ENCODE results near the gene PLA2G15. TPM values are rescaled to one million over a fixed set of nuclear protein-coding genes. Genes with fewer than 3 reads are reported as not detected.

Gene PLA2G15
- total and polyA plus RNA-seq, 2 of the 13 experiments (the other 11 are each of a cell fraction or from before 2014, with no cell fraction given) = 14.4 to 23.7 TPM

DNA sequence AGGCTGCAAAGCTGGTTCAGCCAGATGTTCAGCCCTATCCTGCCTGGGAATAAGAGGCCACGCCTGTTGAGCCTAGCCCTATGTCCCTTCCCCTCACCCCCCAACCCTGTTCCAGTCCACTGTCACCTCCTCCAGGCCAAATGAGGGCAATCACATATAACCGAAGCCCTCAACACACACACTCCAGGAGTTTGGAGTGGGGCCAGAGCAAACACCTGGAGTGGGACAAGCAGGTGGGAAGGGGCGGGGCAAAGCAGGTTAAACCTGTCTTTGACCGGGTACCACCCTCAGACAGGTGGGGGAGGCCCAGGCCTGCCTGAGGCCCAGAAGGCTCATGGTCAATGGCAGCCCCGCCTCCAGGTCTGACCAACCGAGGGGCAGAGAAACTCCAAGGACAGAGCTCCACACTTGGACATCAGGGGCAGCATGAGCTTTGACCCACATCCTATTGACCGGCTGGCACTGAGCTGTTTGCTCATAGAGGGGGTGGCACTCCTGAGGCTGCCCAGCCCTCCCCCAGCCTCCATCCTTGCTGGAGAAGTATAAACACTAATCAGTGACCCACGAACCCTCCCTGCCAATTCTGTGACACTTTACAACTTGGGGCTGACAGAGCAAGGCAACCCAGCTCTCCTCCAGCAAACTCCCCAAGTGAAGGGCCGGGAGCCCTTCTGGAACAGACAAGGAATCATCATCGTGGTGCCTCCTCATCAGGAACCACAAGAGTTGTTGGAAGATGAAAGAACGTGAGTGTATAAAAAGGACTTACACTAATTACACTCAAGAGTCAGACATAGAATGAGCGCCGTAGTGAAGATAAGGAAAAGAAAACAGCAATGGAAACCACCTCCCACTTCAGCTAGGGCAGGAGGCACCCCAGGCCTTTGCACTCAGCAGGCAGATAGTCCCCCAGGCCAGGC, 10.7 kb upstream of the PLA2G15 start (continued):
- TF ChIP-seq ZNF546 (CRISPR knock-in tag; conservative IDR thresholded peaks at IDR 0.05) (0 out of 2 replicates have a peak, but pooled peaks have one; percentile 41), PCBP1 (IDR thresholded peaks at IDR 0.05; ENCODE audit: borderline replicate concordance, low read depth, low read length) (peak; percentile 79; the same call in 1 of the 2 replicates), MLLT10 (CRISPR knock-in tag; IDR thresholded peaks at IDR 0.05) (no peak), SALL2 (CRISPR knock-in tag; IDR thresholded peaks at IDR 0.05) (0 out of 2 replicates have a peak, but pooled peaks have one; percentile 32), ZNF709 (CRISPR knock-in tag; IDR thresholded peaks at IDR 0.05) (no peak), ZNF329 (CRISPR knock-in tag; IDR thresholded peaks at IDR 0.05; ENCODE audit: low read depth) (no peak), ELF1 (CRISPR knock-in tag; IDR thresholded peaks at IDR 0.05) (no peak), NRL (CRISPR knock-in tag; IDR thresholded peaks at IDR 0.05; ENCODE audit: borderline replicate concordance) (0 out of 2 replicates have a peak, but pooled peaks have one; percentile 34), ZNF431 (CRISPR knock-in tag; IDR thresholded peaks at IDR 0.05; ENCODE audit: borderline replicate concordance, low read depth) (no peak), ZBTB20 (CRISPR knock-in tag; IDR thresholded peaks at IDR 0.05; ENCODE audit: borderline replicate concordance, low read depth) (no peak; the same call in 1 of the 2 replicates), ARNTL (CRISPR knock-in tag; IDR thresholded peaks at IDR 0.05) (peak; percentile 30; the same call in 1 of the 2 replicates), ZNF460 (CRISPR knock-in tag; IDR thresholded peaks at IDR 0.05; ENCODE audit: borderline replicate concordance) (no peak), ZFP36L2 (CRISPR knock-in tag; IDR thresholded peaks at IDR 0.05) (no peak), ZNF17 (CRISPR knock-in tag; IDR thresholded peaks at IDR 0.05) (no peak), TBP (CRISPR knock-in tag; IDR thresholded peaks at IDR 0.05) (no peak), ZNF3 (CRISPR knock-in tag; IDR thresholded peaks at IDR 0.05) (no peak), SMAD1 (CRISPR knock-in tag; IDR thresholded peaks at IDR 0.05; ENCODE audit: borderline replicate concordance, low read depth) (no peak), SMAD9 (CRISPR knock-in tag; IDR thresholded peaks at IDR 0.05) (no peak)
- TF ChIP-seq, protein P1, sequence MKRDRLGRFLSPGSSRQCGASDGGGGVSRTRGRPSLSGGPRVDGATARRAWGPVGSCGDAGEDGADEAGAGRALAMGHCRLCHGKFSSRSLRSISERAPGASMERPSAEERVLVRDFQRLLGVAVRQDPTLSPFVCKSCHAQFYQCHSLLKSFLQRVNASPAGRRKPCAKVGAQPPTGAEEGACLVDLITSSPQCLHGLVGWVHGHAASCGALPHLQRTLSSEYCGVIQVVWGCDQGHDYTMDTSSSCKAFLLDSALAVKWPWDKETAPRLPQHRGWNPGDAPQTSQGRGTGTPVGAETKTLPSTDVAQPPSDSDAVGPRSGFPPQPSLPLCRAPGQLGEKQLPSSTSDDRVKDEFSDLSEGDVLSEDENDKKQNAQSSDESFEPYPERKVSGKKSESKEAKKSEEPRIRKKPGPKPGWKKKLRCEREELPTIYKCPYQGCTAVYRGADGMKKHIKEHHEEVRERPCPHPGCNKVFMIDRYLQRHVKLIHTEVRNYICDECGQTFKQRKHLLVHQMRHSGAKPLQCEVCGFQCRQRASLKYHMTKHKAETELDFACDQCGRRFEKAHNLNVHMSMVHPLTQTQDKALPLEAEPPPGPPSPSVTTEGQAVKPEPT (CRISPR knock-in tag; IDR thresholded peaks at IDR 0.05; ENCODE audit: low read depth) = no peak
- TF ChIP-seq, protein P2, sequence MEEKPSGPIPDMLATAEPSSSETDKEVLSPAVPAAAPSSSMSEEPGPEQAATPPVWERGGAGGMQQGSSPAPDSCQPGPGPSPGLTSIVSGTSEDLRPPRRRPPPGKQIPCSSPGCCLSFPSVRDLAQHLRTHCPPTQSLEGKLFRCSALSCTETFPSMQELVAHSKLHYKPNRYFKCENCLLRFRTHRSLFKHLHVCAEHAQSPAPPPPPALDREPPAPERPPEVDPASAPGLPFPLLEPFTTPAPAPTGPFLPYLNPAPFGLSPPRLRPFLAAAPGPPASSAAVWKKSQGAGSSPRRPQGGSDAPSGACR (CRISPR knock-in tag; IDR thresholded peaks at IDR 0.05) = no peak
- TF ChIP-seq, protein P3, sequence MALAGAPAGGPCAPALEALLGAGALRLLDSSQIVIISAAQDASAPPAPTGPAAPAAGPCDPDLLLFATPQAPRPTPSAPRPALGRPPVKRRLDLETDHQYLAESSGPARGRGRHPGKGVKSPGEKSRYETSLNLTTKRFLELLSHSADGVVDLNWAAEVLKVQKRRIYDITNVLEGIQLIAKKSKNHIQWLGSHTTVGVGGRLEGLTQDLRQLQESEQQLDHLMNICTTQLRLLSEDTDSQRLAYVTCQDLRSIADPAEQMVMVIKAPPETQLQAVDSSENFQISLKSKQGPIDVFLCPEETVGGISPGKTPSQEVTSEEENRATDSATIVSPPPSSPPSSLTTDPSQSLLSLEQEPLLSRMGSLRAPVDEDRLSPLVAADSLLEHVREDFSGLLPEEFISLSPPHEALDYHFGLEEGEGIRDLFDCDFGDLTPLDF (CRISPR knock-in tag; IDR thresholded peaks at IDR 0.05) = no peak
- TF ChIP-seq, protein P4, sequence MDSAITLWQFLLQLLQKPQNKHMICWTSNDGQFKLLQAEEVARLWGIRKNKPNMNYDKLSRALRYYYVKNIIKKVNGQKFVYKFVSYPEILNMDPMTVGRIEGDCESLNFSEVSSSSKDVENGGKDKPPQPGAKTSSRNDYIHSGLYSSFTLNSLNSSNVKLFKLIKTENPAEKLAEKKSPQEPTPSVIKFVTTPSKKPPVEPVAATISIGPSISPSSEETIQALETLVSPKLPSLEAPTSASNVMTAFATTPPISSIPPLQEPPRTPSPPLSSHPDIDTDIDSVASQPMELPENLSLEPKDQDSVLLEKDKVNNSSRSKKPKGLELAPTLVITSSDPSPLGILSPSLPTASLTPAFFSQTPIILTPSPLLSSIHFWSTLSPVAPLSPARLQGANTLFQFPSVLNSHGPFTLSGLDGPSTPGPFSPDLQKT (CRISPR knock-in tag; IDR thresholded peaks at IDR 0.05; ENCODE audit: borderline replicate concordance) = no peak

Data from HepG2 (cell line).